ENCODE results near the gene CFAP74.

Gene CFAP74

GRCh38 chr1:1989102-1989542 is 14.5 kb downstream of the CFAP74 start:
- ChIA-PET CTCF (interaction anchor here (1.6 kb wide), 1 partner anchor 9 kb away, joined by 3 read pairs; no protein-coding TSS in a partner anchor), POLR2A (no interaction called here)
- TF ChIP-seq CTCF (IDR thresholded peaks at IDR 0.05; ENCODE audit: control extremely low read depth, extremely low read depth, low read depth, missing control alignments) = no peak
- no peak for DNase-seq (ENCODE audit: extremely low spot score)

GRCh38 chr1:1988061-1988945 is 15.3 kb downstream of the CFAP74 start:
- TF ChIP-seq CTCF (IDR thresholded peaks at IDR 0.05; ENCODE audit: control extremely low read depth, extremely low read depth, low read depth, missing control alignments) = no peak
- POLR2A ChIA-PET = no interaction called here
- no peak for DNase-seq (ENCODE audit: extremely low spot score)
- CTCF ChIA-PET = interaction anchor here (1.0 to 1.6 kb wide), 2 partner anchors 10 to 11 kb away, joined by 3 read pairs; no protein-coding TSS in a partner anchor

GRCh38 chr1:1987142-1987510 is 16.5 kb downstream of the CFAP74 start:
- ChIA-PET CTCF (interaction anchor here (1.0 kb wide), 1 partner anchor 9 kb away, joined by 3 read pairs; no protein-coding TSS in a partner anchor), POLR2A (no interaction called here)
- no peak for DNase-seq (ENCODE audit: extremely low spot score)
- TF ChIP-seq CTCF (IDR thresholded peaks at IDR 0.05; ENCODE audit: control extremely low read depth, extremely low read depth, low read depth, missing control alignments) = no peak

- POLR2A ChIA-PET = no interaction called here
- CTCF ChIA-PET = no interaction called here
- DNase-seq (ENCODE audit: extremely low spot score) = no peak
- no peak for TF ChIP-seq CTCF (IDR thresholded peaks at IDR 0.05; ENCODE audit: control extremely low read depth, extremely low read depth, low read depth, missing control alignments)
Observed at GRCh38 chr1:1986451-1987141, 17.0 kb downstream of the CFAP74 start.

- POLR2A ChIA-PET = no interaction called here
- no peak for DNase-seq (ENCODE audit: extremely low spot score)
- no peak for TF ChIP-seq CTCF (IDR thresholded peaks at IDR 0.05; ENCODE audit: control extremely low read depth, extremely low read depth, low read depth, missing control alignments)
- CTCF ChIA-PET = no interaction called here
Observed at GRCh38 chr1:1985375-1986050, 18.1 kb downstream of the CFAP74 start.

- no peak for TF ChIP-seq CTCF (IDR thresholded peaks at IDR 0.05; ENCODE audit: control extremely low read depth, extremely low read depth, low read depth, missing control alignments)
- ChIA-PET POLR2A (no interaction called here), CTCF (no interaction called here)
- DNase-seq (ENCODE audit: extremely low spot score) = no peak
Observed at GRCh38 chr1:1984560-1985070, 19.0 kb downstream of the CFAP74 start.
